NCI-H748 (cell line): ENCODE data around the gene CD276.
"Not testable (repeated sequence)": the region's sequence is repeated elsewhere in the genome, so short reads cannot be mapped to it uniquely, and the experiment has no call there.

Experiments
- DNase-seq: peaks from one replicate; lab custom pipeline; 2025; ENCODE audit not compliant: unreplicated experiment; lab: John Stamatoyannopoulos, UW

The CD276 gene

GRCh38 chr15:73709686-73710085, 25.5 kb downstream of the CD276 start:
- no peak for DNase-seq

GRCh38 chr15:73710321-73710720, 26.1 kb downstream of the CD276 start:
- no peak for DNase-seq

- DNase-seq, result no peak
Measured at GRCh38 chr15:73711526-73711925, 27.3 kb downstream of the CD276 start.

GRCh38 chr15:73712107-73712506, 27.9 kb downstream of the CD276 start:
- DNase-seq, result no peak

- DNase-seq, result no peak
Measured at GRCh38 chr15:73714695-73715301, 30.6 kb downstream of the CD276 start.

- no peak for DNase-seq
Measured at GRCh38 chr15:73715417-73715816, 31.2 kb downstream of the CD276 start.

- no peak for DNase-seq
Measured at GRCh38 chr15:73716417-73716816, 32.2 kb downstream of the CD276 start.

GRCh38 chr15:73717206-73717605, 33.0 kb downstream of the CD276 start:
- DNase-seq, result no peak

GRCh38 chr15:73717802-73718201, 33.6 kb downstream of the CD276 start:
- no peak for DNase-seq

- no peak for DNase-seq
Measured at GRCh38 chr15:73718694-73719093, 34.5 kb downstream of the CD276 start.

GRCh38 chr15:73722425-73722824, 38.2 kb downstream of the CD276 start:
- DNase-seq, result no peak

GRCh38 chr15:73723191-73723590, 39.0 kb downstream of the CD276 start:
- DNase-seq, result no peak

- no peak for DNase-seq
Measured at GRCh38 chr15:73724212-73724611, 40.0 kb downstream of the CD276 start.

- DNase-seq, result no peak
Measured at GRCh38 chr15:73727330-73727976, 43.3 kb downstream of the CD276 start.

GRCh38 chr15:73732051-73732450, 47.9 kb downstream of the CD276 start:
- not testable (repeated sequence) for DNase-seq

GRCh38 chr15:73732930-73733329, 48.7 kb downstream of the CD276 start:
- no peak for DNase-seq

GRCh38 chr15:73737535-73737934, 53.4 kb downstream of the CD276 start:
- no peak for DNase-seq

- DNase-seq, result no peak
Measured at GRCh38 chr15:73740152-73741048, 56.2 kb downstream of the CD276 start.

GRCh38 chr15:73741321-73741836, 57.2 kb downstream of the CD276 start:
- no peak for DNase-seq

- DNase-seq, result no peak
Measured at GRCh38 chr15:73744293-73744692, 60.1 kb downstream of the CD276 start.

- no peak for DNase-seq
Measured at GRCh38 chr15:73745073-73745472, 60.9 kb downstream of the CD276 start.

- DNase-seq, result no peak
Measured at GRCh38 chr15:73746261-73746660, 62.1 kb downstream of the CD276 start.
